H1 (cell line): ENCODE results near the gene DHX57. TPM values are rescaled to one million over a fixed set of nuclear protein-coding genes. Genes with fewer than 3 reads are reported as not detected.

Experiments used
- CTCF ChIA-PET: fragments of 300-600 bp; sonication (Branson Sonifier 250); formaldehyde crosslinking; loops from one replicate; lab custom pipeline; 2021; ENCODE audit not compliant: partially characterized antibody; lab: Charles Lee
- POLR2A ChIA-PET: fragments of 300-600 bp; sonication (Branson Sonifier 250); formaldehyde crosslinking; loops from one replicate; lab custom pipeline; 2021; ENCODE audit warnings: inconsistent platforms; ENCODE audit not compliant: partially characterized antibody; lab: Charles Lee
- DNase-seq, 2 experiments: peaks; one replicate each; pipeline versions ENCODE4 v3.0.0 to v3.0.0-alpha.2; 2010 to 2022; ENCODE audit warnings: low spot score in 2 of 2, low read depth in 1 of 2, mixed read lengths in 1 of 2
- FAIRE-seq: peaks from 2 replicates; lab custom pipeline; 2011; peaks lifted over from hg19 to GRCh38; lab: Jason Lieb, UNC
- H2AFZ ChIP-seq: 2 replicates; pipeline ENCODE4 v1.8.1; 2012; ENCODE audit warnings: low read length, inconsistent platforms
- H2AK5ac ChIP-seq: 2 replicates; pipeline ENCODE4 v1.6.1; 2013; ENCODE audit warnings: low read depth, low read length
- H2BK120ac ChIP-seq: replicated peaks from 2 replicates; pipeline ENCODE3; 2013; ENCODE audit warnings: low read depth, low read length, inconsistent platforms
- H2BK12ac ChIP-seq: 2 replicates; pipeline ENCODE4 v1.6.1; 2013; ENCODE audit warnings: low read depth, low read length
- H2BK15ac ChIP-seq: 2 replicates; pipeline ENCODE4 v1.6.1; 2013; ENCODE audit warnings: low read length
- H2BK20ac ChIP-seq: 2 replicates; pipeline ENCODE4 v1.6.1; 2013; ENCODE audit warnings: low read length
- H2BK5ac ChIP-seq: 2 replicates; pipeline ENCODE4 v1.6.1; 2013; ENCODE audit warnings: low read depth, low read length
- H3K14ac ChIP-seq: 2 replicates; pipeline ENCODE4 v1.6.1; 2013; ENCODE audit warnings: inconsistent platforms; ENCODE audit not compliant: insufficient read length
- H3K18ac ChIP-seq: 2 replicates; pipeline ENCODE4 v1.6.1; 2013; ENCODE audit warnings: low read length; ENCODE audit errors: extremely low read depth
- H3K23ac ChIP-seq: 2 replicates; pipeline ENCODE4 v1.6.1; 2013; ENCODE audit warnings: inconsistent platforms; ENCODE audit not compliant: insufficient read length
- H3K23me2 ChIP-seq: 2 replicates; pipeline ENCODE4 v1.6.1; 2013; ENCODE audit warnings: low read depth, low read length
- H3K27ac ChIP-seq: 2 replicates; pipeline ENCODE4 v1.6.1; 2011; ENCODE audit warnings: low read depth, low read length, inconsistent platforms
- H3K27me3 ChIP-seq, 4 experiments: replicated peaks in 1 of 4; 1 replicate in 1 of 4; 2 replicates in 3 of 4; pipeline versions ENCODE4 v1.6.1 to v1.8.1; 2011 to 2013; ENCODE audit warnings: low read length in 3 of 4, mild to moderate bottlenecking in 3 of 4, inconsistent platforms in 2 of 4, mixed read lengths in 2 of 4, moderate library complexity in 1 of 4; ENCODE audit not compliant: control insufficient read depth in 3 of 4, insufficient read depth in 3 of 4; ENCODE audit errors: extremely low read depth in 1 of 4
- H3K36me3 ChIP-seq, 4 experiments: 2 replicates each; pipeline versions ENCODE4 v1.6.1 to v1.8.1; 2011 to 2013; ENCODE audit warnings: mild to moderate bottlenecking in 4 of 4, low read length in 3 of 4, moderate library complexity in 2 of 4, control low read depth in 1 of 4, inconsistent platforms in 1 of 4; ENCODE audit not compliant: insufficient read depth in 4 of 4, control insufficient read depth in 2 of 4
- H3K4ac ChIP-seq: replicated peaks from 2 replicates; pipeline ENCODE3; 2013; ENCODE audit warnings: low read length, low read depth, mixed read lengths, inconsistent platforms; ENCODE audit not compliant: insufficient read length
- H3K4me1 ChIP-seq, 4 experiments: replicated peaks in 1 of 4; 1 replicate in 1 of 4; 2 replicates in 3 of 4; pipeline versions ENCODE4 v1.6.1 to v1.8.1; 2011 to 2013; ENCODE audit warnings: low read length in 3 of 4, inconsistent platforms in 2 of 4, mixed read lengths in 1 of 4; ENCODE audit not compliant: insufficient read depth in 4 of 4, control insufficient read depth in 3 of 4
- H3K4me2 ChIP-seq, 2 experiments: 2 replicates each; pipeline versions ENCODE4 v1.6.1 to v1.8.1; 2011 to 2013; ENCODE audit warnings: low read depth in 2 of 2, low read length in 2 of 2, control low read depth in 1 of 2, inconsistent platforms in 1 of 2, mild to moderate bottlenecking in 1 of 2; ENCODE audit not compliant: insufficient read depth in 1 of 2
- H3K4me3 ChIP-seq, 4 experiments: fragments of 200-600, 300-600 bp in 1 of 4; sonication (generic), shearing (Covaris generic), sonication (Bioruptor Twin) in 1 of 4; 2 replicates each; pipeline versions ENCODE4 v1.5.1 to v1.8.1; 2011 to 2016; ENCODE audit warnings: low read length in 4 of 4, low read depth in 3 of 4, control low read depth in 2 of 4, inconsistent platforms in 2 of 4, mild to moderate bottlenecking in 2 of 4, mixed read lengths in 1 of 4, moderate library complexity in 1 of 4; ENCODE audit not compliant: insufficient read depth in 2 of 4; ENCODE audit errors: extremely low read depth in 1 of 4
- H3K56ac ChIP-seq: replicated peaks from 2 replicates; pipeline ENCODE3; 2013; ENCODE audit warnings: low read depth, mild to moderate bottlenecking, mixed read lengths, low read length, inconsistent platforms; ENCODE audit not compliant: insufficient read length
- H3K79me1 ChIP-seq: 2 replicates; pipeline ENCODE4 v1.6.1; 2013; ENCODE audit warnings: low read depth, low read length, control low read depth
- H3K79me2 ChIP-seq, 2 experiments: 2 replicates each; pipeline versions ENCODE4 v1.6.1 to v1.8.1; 2012 to 2013; ENCODE audit warnings: low read length in 2 of 2, mild to moderate bottlenecking in 2 of 2, inconsistent platforms in 1 of 2; ENCODE audit not compliant: insufficient read depth in 2 of 2, control insufficient read depth in 1 of 2
- H3K9ac ChIP-seq, 4 experiments: replicated peaks in 1 of 4; 1 replicate in 1 of 4; 2 replicates in 3 of 4; pipeline versions ENCODE4 v1.6.1 to v1.8.1; 2011 to 2013; ENCODE audit warnings: low read depth in 3 of 4, low read length in 3 of 4, control low read depth in 2 of 4, mild to moderate bottlenecking in 2 of 4, moderate library complexity in 2 of 4, inconsistent platforms in 1 of 4; ENCODE audit errors: extremely low read depth in 1 of 4
- H3K9me3 ChIP-seq, 2 experiments: 2 replicates each; pipeline versions ENCODE4 v1.6.1 to v1.8.1; 2012 to 2013; ENCODE audit warnings: mild to moderate bottlenecking in 2 of 2, moderate library complexity in 2 of 2, control low read depth in 1 of 2, inconsistent platforms in 1 of 2, low read depth in 1 of 2, low read length in 1 of 2, mixed read lengths in 1 of 2; ENCODE audit not compliant: insufficient read depth in 2 of 2
- H4K20me1 ChIP-seq, 2 experiments: replicated peaks in 1 of 2; 2 replicates each; pipeline versions ENCODE3 to v1.8.1; 2011 to 2013; ENCODE audit warnings: inconsistent platforms in 2 of 2, low read length in 2 of 2, mild to moderate bottlenecking in 1 of 2; ENCODE audit not compliant: insufficient read depth in 2 of 2, control insufficient read depth in 1 of 2
- H4K5ac ChIP-seq: 2 replicates; pipeline ENCODE4 v1.6.1; 2013; ENCODE audit warnings: low read length, low read depth, mixed read lengths, inconsistent platforms; ENCODE audit not compliant: insufficient read length
- H4K8ac ChIP-seq: 2 replicates; pipeline ENCODE4 v1.8.0; 2013; ENCODE audit warnings: mild to moderate bottlenecking, moderate library complexity, low read length, inconsistent platforms; ENCODE audit not compliant: insufficient read depth; ENCODE audit errors: extremely low read depth
- H4K91ac ChIP-seq: replicated peaks from 2 replicates; pipeline ENCODE3; 2013; ENCODE audit warnings: low read length, mixed read lengths, inconsistent platforms; ENCODE audit not compliant: insufficient read length
- CEBPB ChIP-seq: IDR thresholded peaks from 2 replicates; pipeline ENCODE4 v1.6.1; 2012; ENCODE audit warnings: low read depth, low read length
- JUN ChIP-seq: IDR thresholded peaks from 2 replicates; pipeline ENCODE4 v1.6.1; 2011; ENCODE audit warnings: low read depth, mild to moderate bottlenecking, improper control_type of control experiment, low read length
- ZNF274 ChIP-seq: IDR thresholded peaks from 2 replicates; pipeline ENCODE4 v1.7.0; 2012; ENCODE audit warnings: low read length, borderline replicate concordance; ENCODE audit errors: extremely low read depth
- WGBS, 2 experiments: shearing (Covaris generic) in 1 of 2; methylation state at CpG; one replicate each; pipeline versions ENCODE4 v1.1.6 to v1.1.7; 2013 to 2015; ENCODE audit warnings: low lambda C conversion rate in 2 of 2, mixed read lengths in 2 of 2, inconsistent platforms in 1 of 2, low coverage in 1 of 2, missing lambda C conversion rate in 1 of 2; ENCODE audit not compliant: insufficient replicate concordance in 2 of 2, insufficient coverage in 1 of 2, insufficient read length in 1 of 2; ENCODE audit errors: extremely low coverage in 1 of 2, missing lambda C conversion rate in 1 of 2; 5-methylcytosine and 5-hydroxymethylcytosine counted together
- polyA plus RNA-seq, 7 experiments: library from polyadenylated mRNA; depleted of rRNA in 3 of 7; stranded (reverse) in 5 of 7; unstranded in 2 of 7; fragments of >200 nt in 5 of 7; fragments of 200-250 nt in 2 of 7; gene quantifications; 1 replicate in 5 of 7; 2 replicates in 1 of 7; 4 replicates in 1 of 7; pipeline versions ENCODE4 v1.2.1 to v1.2.3, GENCODE V29; 2011 to 2013; ENCODE audit warnings: missing spikeins in 2 of 7, mixed read lengths in 2 of 7
- total RNA-seq: library from RNA; stranded (reverse); fragmentation: NEBNext Ultra II Directional; extraction: Animal tissue kit (Norgen Biotek cat#: 25700); gene quantifications from 2 replicates; pipeline ENCODE4 v1.2.1, GENCODE V29; 2021

The DHX57 gene
- total and polyA plus RNA-seq, 2 of the 8 experiments (the other 6 are each of a cell fraction or from before 2014, with no cell fraction given), result 10.7 to 32.9 TPM

DNA sequence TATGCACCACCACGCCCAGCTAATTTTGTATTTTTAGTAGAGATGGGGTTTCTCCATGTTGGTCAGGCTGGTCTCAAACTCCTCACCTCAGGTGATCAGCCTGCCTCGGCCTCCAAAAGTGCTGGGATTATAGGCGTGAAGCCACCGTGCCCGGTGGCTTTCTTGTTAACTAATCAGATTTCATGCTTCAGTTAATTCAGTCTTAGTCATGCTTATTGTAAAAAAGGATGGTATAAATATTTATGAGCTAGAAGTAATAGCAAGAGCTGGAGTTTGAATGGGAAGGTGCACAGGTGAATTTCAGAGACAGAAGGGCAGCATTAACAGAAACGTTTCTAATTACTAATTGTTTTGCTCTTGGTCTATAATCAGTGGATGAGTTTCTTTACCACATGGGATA is 87.4 kb downstream of the DHX57 start:
- Histone ChIP-seq H3K14ac (no peak overlapping the region), H3K4me1 (peaks cover 0 to 2% (median 0%) of the 10 kb centered on the region in 4 experiments; a peak in 1 of 7 replicates), H3K4ac (no peak overlapping the region), H2BK120ac (no peak overlapping the region), H3K79me1 (no peaks in the 10 kb centered on the region), H2BK20ac (no peak overlapping the region), H3K4me3 (no peak overlapping the region), H3K9ac (no peak overlapping the region), H3K56ac (no peak overlapping the region), H3K36me3 (no peaks in the 10 kb centered on the region), H4K8ac (no peak overlapping the region), H4K5ac (no peak overlapping the region), H4K91ac (no peak overlapping the region), H4K20me1 (no peaks in the 10 kb centered on the region), H2BK15ac (no peak overlapping the region), H3K79me2 (no peaks in the 10 kb centered on the region), H3K23me2 (no peaks in the 10 kb centered on the region), H2BK12ac (no peak overlapping the region), H2AK5ac (no peak overlapping the region), H3K23ac (no peak overlapping the region), H3K18ac (no peak overlapping the region), H3K9me3 (no peaks in the 10 kb centered on the region), H3K27ac (no peak overlapping the region), H2AFZ (no peak overlapping the region), H2BK5ac (no peak overlapping the region), H3K27me3 (no peaks in the 10 kb centered on the region), H3K4me2 (no peak overlapping the region)
- POLR2A ChIA-PET, result interaction anchor here (1.5 to 2.5 kb wide), 2 partner anchors 37 to 40 kb away, joined by 3 to 13 read pairs; partner anchors contain the start of gene SRSF7
- 96% methylated on average over 6 of the region's 6 CpGs; no CpG with 5 or more reads in 1 of the 2 experiments for WGBS, 2 experiments
- DNase-seq, result no peak
- TF ChIP-seq ZNF274 (no peak), CEBPB (no peak), JUN (no peak)
- CTCF ChIA-PET, result no interaction called here
- no peak for FAIRE-seq
